RCC 7860 (cell line): Measurements from ENCODE around the gene COL17A1.
A peak's percentile ranks its signal among the peaks of the same experiment; 100 is the strongest.

Experiments used
- DNase-seq: peaks from one replicate; pipeline ENCODE4 v3.0.0-alpha.2; 2015; ENCODE audit warnings: low spot score
- FAIRE-seq: peaks from 2 replicates; lab custom pipeline; 2012; peaks lifted over from hg19 to GRCh38; lab: Jason Lieb, UNC

COL17A1 gene

GRCh38 chr10:104085801-104086400, at the start of gene COL17A1:
COL17A1 (minus strand) TSS chr10:104085880; CDS start chr10:104080673, 5,207 bp downstream.
- FAIRE-seq = peak; percentile 33
- DNase-seq = peak; percentile 40

GRCh38 chr10:104130041-104130440, 44.4 kb upstream of the COL17A1 start:
- FAIRE-seq = no peak
- DNase-seq = no peak

GRCh38 chr10:104128214-104128613, 42.5 kb upstream of the COL17A1 start:
- no peak for FAIRE-seq

GRCh38 chr10:104127411-104127810, 41.7 kb upstream of the COL17A1 start:
- DNase-seq (no peak), FAIRE-seq (no peak)

More at GRCh38 chr10:104128214-104128613, 42.5 kb upstream of the COL17A1 start:
- peak; percentile 36 for DNase-seq

GRCh38 chr10:104123397-104123796, 37.7 kb upstream of the COL17A1 start:
- DNase-seq (no peak), FAIRE-seq (peak; percentile 80)

GRCh38 chr10:104122225-104123107, 36.8 kb upstream of the COL17A1 start:
- no peak for FAIRE-seq
- DNase-seq = no peak

GRCh38 chr10:104121485-104122224, 36.0 kb upstream of the COL17A1 start, which contains the start of gene SFR1:
SFR1 (plus strand) TSS chr10:104122171; CDS start chr10:104122184, 13 bp downstream.
- DNase-seq (peak; percentile 96), FAIRE-seq (peak; percentile 85)

GRCh38 chr10:104120903-104121484, 35.3 kb upstream of the COL17A1 start:
- FAIRE-seq (peak; percentile 94), DNase-seq (peak; percentile 96)

- no peak for FAIRE-seq
- no peak for DNase-seq
Observed at GRCh38 chr10:104120512-104120902, 34.8 kb upstream of the COL17A1 start.

- peak; percentile 45 for FAIRE-seq
- DNase-seq = peak; percentile 29
Observed at GRCh38 chr10:104119996-104120395, 34.3 kb upstream of the COL17A1 start.

GRCh38 chr10:104117839-104118323, 32.2 kb upstream of the COL17A1 start:
- peak; percentile 93 for DNase-seq
- peak; percentile 95 for FAIRE-seq

GRCh38 chr10:104113376-104113956, 27.8 kb upstream of the COL17A1 start:
- DNase-seq (no peak), FAIRE-seq (no peak)

- DNase-seq (peak; percentile 99), FAIRE-seq (peak; percentile 100)
Observed at GRCh38 chr10:104109908-104110662, 24.4 kb upstream of the COL17A1 start.

- DNase-seq (peak; percentile 65), FAIRE-seq (peak; percentile 77)
Observed at GRCh38 chr10:104104926-104105325, 19.2 kb upstream of the COL17A1 start.

- no peak for FAIRE-seq
Observed at GRCh38 chr10:104104418-104104817, 18.7 kb upstream of the COL17A1 start.

GRCh38 chr10:104103956-104104355, 18.3 kb upstream of the COL17A1 start:
- FAIRE-seq = no peak
- no peak for DNase-seq

More at GRCh38 chr10:104104418-104104817, 18.7 kb upstream of the COL17A1 start:
- DNase-seq = no peak

- DNase-seq (no peak), FAIRE-seq (no peak)
Observed at GRCh38 chr10:104101902-104102301, 16.2 kb upstream of the COL17A1 start.

- DNase-seq = no peak
- FAIRE-seq = no peak
Observed at GRCh38 chr10:104100795-104101194, 15.1 kb upstream of the COL17A1 start.

GRCh38 chr10:104099941-104100340, 14.3 kb upstream of the COL17A1 start:
- FAIRE-seq (no peak), DNase-seq (no peak)
